ENCODE measurements around the gene RALGPS1. TPM values are rescaled to one million over a fixed set of nuclear protein-coding genes. Genes with fewer than 3 reads are reported as not detected.

The RALGPS1 gene
- polyA plus RNA-seq, 1 of the 3 experiments (the other 2 are of a cell fraction): 3.9 TPM

GRCh38 chr9:126906091-126906490, 8.5 kb upstream of the RALGPS1 start:
- H3K9me2 ChIP-seq: no peaks in the 10 kb centered on the region
- H3K27me3 ChIP-seq (ENCODE audit: insufficient read depth): peaks cover 22% of the 10 kb centered on the region; the same call in 1 of the 2 replicates
- no peak overlapping the region for H3K27ac ChIP-seq (ENCODE audit: low read depth in 2 of 2, low read length in 1 of 2)
- ChIA-PET POLR2A (no interaction called here), CTCF (interaction anchor here (1.5 kb wide), 1 partner anchor 11 kb away, joined by 5 read pairs; no protein-coding TSS in a partner anchor)
- H4K20me1 ChIP-seq (ENCODE audit: insufficient read depth): no peaks in the 10 kb centered on the region
- DNase-seq: no peak
- no peak overlapping the region for H2AFZ ChIP-seq (ENCODE audit: low read depth)
- H3F3A ChIP-seq (replicated peaks; ENCODE audit: insufficient read depth): no peaks in the 10 kb centered on the region
- TF ChIP-seq PBX3 (IDR thresholded peaks at IDR 0.05) (no peak), FOXJ3 (CRISPR knock-in tag; IDR thresholded peaks at IDR 0.05) (no peak), NRF1 (IDR thresholded peaks at IDR 0.05; ENCODE audit: low read depth, low read length) (no peak), RXRA (IDR thresholded peaks at IDR 0.05; ENCODE audit: borderline replicate concordance, low read depth) (no peak), SMC3 (IDR thresholded peaks at IDR 0.05; ENCODE audit: low read depth, low read length) (no peak), MEF2A (IDR thresholded peaks at IDR 0.05; ENCODE audit: borderline replicate concordance, low read depth) (no peak), REST (IDR thresholded peaks at IDR 0.05; ENCODE audit: low read depth, low read length) (no peak), ELF1 (IDR thresholded peaks at IDR 0.05) (no peak), USF1 (IDR thresholded peaks at IDR 0.05; ENCODE audit: borderline replicate concordance, low read depth) (no peak), FOSL2 (IDR thresholded peaks at IDR 0.05; ENCODE audit: borderline replicate concordance, low read depth) (no peak), GABPA (IDR thresholded peaks at IDR 0.05; ENCODE audit: low read depth) (no peak)
- H3K36me3 ChIP-seq (replicated peaks in 1 of 2; ENCODE audit: control insufficient read depth in 1 of 2, insufficient read depth in 2 of 2, low read length in 1 of 2): no peaks in the 10 kb centered on the region
- H3K4me1 ChIP-seq (ENCODE audit: control insufficient read depth in 1 of 2, insufficient read depth in 2 of 2, low read depth in 1 of 2, low read length in 1 of 2): no peaks in the 10 kb centered on the region
- no peaks in the 10 kb centered on the region for H3K79me2 ChIP-seq (ENCODE audit: insufficient read depth)
- H3K4me3 ChIP-seq (ENCODE audit: low read depth in 2 of 2, low read length in 1 of 2): no peak overlapping the region
- WGBS (ENCODE audit: low lambda C conversion rate): 77% methylated on average over 6 of the region's 6 CpGs
- no peaks in the 10 kb centered on the region for H3K9me3 ChIP-seq
- no peak overlapping the region for H3K4me2 ChIP-seq
- no peak overlapping the region for H3K9ac ChIP-seq

GRCh38 chr9:126907058-126907457, 7.5 kb upstream of the RALGPS1 start:
- Histone ChIP-seq H3K4me1 (ENCODE audit: control insufficient read depth in 1 of 2, insufficient read depth in 2 of 2, low read depth in 1 of 2, low read length in 1 of 2) (no peaks in the 10 kb centered on the region), H3K4me2 (no peak overlapping the region), H3K27me3 (ENCODE audit: insufficient read depth) (peaks cover 22% of the 10 kb centered on the region; the same call in 1 of the 2 replicates), H3F3A (replicated peaks; ENCODE audit: insufficient read depth) (no peaks in the 10 kb centered on the region), H2AFZ (ENCODE audit: low read depth) (no peak overlapping the region), H3K9me3 (no peaks in the 10 kb centered on the region), H3K9ac (no peak overlapping the region), H3K79me2 (ENCODE audit: insufficient read depth) (no peaks in the 10 kb centered on the region), H3K27ac (ENCODE audit: low read depth in 2 of 2, low read length in 1 of 2) (no peak overlapping the region), H3K9me2 (no peaks in the 10 kb centered on the region), H4K20me1 (ENCODE audit: insufficient read depth) (no peaks in the 10 kb centered on the region), H3K36me3 (replicated peaks in 1 of 2; ENCODE audit: control insufficient read depth in 1 of 2, insufficient read depth in 2 of 2, low read length in 1 of 2) (no peaks in the 10 kb centered on the region), H3K4me3 (ENCODE audit: low read depth in 2 of 2, low read length in 1 of 2) (no peak overlapping the region)
- ChIA-PET POLR2A (no interaction called here), CTCF (interaction anchor here (1.5 kb wide), 1 partner anchor 10 kb away, joined by 5 read pairs; no protein-coding TSS in a partner anchor)
- WGBS (ENCODE audit: low lambda C conversion rate): 17% methylated on average over 2 of the region's 2 CpGs
- DNase-seq: no peak
- TF ChIP-seq RFX5 (IDR thresholded peaks at IDR 0.05; ENCODE audit: low read length) (no peak), NRF1 (IDR thresholded peaks at IDR 0.05; ENCODE audit: low read depth, low read length) (no peak), PBX3 (IDR thresholded peaks at IDR 0.05) (no peak), REST (IDR thresholded peaks at IDR 0.05; ENCODE audit: low read depth, low read length) (no peak), TCF12 (IDR thresholded peaks at IDR 0.05) (no peak), SMC3 (IDR thresholded peaks at IDR 0.05; ENCODE audit: low read depth, low read length) (no peak), ELF1 (IDR thresholded peaks at IDR 0.05) (no peak), MEF2A (IDR thresholded peaks at IDR 0.05; ENCODE audit: borderline replicate concordance, low read depth) (no peak), USF1 (IDR thresholded peaks at IDR 0.05; ENCODE audit: borderline replicate concordance, low read depth) (no peak), NFIC (IDR thresholded peaks at IDR 0.05; ENCODE audit: borderline replicate concordance) (no peak), POLR2AphosphoS5 (IDR thresholded peaks at IDR 0.05; ENCODE audit: low read depth, low read length) (no peak)
